ENCODE data around the gene MED26. TPM values are rescaled to one million over a fixed set of nuclear protein-coding genes. Genes with fewer than 3 reads are reported as not detected.

MED26 gene
- total and polyA plus RNA-seq, 9 of the 15 experiments (the other 6 are each of a cell fraction or from before 2014, with no cell fraction given), result 0.71 to 15.1 (median 6.2) TPM

GRCh38 chr19:16673231-16673630 is 45.2 kb upstream of the MED26 start (continued):
- TF ChIP-seq E4F1 (CRISPR knock-in tag; IDR thresholded peaks at IDR 0.05; ENCODE audit: borderline replicate concordance) (no peak), PURB (CRISPR knock-in tag; IDR thresholded peaks at IDR 0.05; ENCODE audit: low read depth) (no peak), DACH1 (IDR thresholded peaks at IDR 0.05; ENCODE audit: partially characterized antibody) (no peak), SMARCA4 (IDR thresholded peaks at IDR 0.05) (no peak)

DNA sequence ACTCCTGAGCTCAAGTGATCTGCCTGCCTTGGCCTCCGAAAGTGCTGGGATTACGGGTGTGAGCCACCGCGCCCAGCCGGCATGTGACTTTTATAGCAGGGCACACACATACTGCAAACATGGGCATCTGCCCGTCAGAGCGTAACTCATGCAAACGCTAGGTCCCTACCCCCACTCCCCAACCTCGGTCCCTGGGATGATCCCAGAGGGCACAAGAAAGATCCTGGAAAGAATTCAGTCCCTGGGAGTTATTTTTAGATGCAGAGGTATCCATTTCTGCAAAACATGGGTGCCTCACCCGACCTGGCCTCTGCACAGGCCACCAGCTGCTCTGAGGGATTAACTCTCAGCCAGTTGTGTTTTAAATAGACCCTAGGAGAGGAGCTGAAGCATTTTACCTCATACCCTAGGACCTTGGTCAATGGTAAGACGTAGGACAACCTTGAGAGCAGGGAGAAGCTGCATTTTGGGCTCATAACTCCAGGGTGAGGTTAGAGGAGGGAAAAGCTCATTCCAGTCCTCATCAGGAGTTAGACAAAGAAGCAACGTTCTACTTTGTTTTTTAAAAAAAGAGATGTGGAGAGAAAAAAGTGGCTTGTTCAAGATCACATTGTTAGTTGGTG is 43.8 kb upstream of the MED26 start:
- no peak overlapping the region for H3K27ac ChIP-seq (ENCODE audit: extremely low read depth, low read depth, low read length)
- no peaks in the 10 kb centered on the region for H3K27me3 ChIP-seq (ENCODE audit: control insufficient read depth in 2 of 2, insufficient read depth in 2 of 2, low read length in 2 of 2)
- TF ChIP-seq, protein P1, sequence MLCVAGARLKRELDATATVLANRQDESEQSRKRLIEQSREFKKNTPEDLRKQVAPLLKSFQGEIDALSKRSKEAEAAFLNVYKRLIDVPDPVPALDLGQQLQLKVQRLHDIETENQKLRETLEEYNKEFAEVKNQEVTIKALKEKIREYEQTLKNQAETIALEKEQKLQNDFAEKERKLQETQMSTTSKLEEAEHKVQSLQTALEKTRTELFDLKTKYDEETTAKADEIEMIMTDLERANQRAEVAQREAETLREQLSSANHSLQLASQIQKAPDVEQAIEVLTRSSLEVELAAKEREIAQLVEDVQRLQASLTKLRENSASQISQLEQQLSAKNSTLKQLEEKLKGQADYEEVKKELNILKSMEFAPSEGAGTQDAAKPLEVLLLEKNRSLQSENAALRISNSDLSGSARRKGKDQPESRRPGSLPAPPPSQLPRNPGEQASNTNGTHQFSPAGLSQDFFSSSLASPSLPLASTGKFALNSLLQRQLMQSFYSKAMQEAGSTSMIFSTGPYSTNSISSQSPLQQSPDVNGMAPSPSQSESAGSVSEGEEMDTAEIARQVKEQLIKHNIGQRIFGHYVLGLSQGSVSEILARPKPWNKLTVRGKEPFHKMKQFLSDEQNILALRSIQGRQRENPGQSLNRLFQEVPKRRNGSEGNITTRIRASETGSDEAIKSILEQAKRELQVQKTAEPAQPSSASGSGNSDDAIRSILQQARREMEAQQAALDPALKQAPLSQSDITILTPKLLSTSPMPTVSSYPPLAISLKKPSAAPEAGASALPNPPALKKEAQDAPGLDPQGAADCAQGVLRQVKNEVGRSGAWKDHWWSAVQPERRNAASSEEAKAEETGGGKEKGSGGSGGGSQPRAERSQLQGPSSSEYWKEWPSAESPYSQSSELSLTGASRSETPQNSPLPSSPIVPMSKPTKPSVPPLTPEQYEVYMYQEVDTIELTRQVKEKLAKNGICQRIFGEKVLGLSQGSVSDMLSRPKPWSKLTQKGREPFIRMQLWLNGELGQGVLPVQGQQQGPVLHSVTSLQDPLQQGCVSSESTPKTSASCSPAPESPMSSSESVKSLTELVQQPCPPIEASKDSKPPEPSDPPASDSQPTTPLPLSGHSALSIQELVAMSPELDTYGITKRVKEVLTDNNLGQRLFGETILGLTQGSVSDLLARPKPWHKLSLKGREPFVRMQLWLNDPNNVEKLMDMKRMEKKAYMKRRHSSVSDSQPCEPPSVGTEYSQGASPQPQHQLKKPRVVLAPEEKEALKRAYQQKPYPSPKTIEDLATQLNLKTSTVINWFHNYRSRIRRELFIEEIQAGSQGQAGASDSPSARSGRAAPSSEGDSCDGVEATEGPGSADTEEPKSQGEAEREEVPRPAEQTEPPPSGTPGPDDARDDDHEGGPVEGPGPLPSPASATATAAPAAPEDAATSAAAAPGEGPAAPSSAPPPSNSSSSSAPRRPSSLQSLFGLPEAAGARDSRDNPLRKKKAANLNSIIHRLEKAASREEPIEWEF (CRISPR knock-in tag; IDR thresholded peaks at IDR 0.05), result no peak
- TF ChIP-seq SRSF3 (IDR thresholded peaks at IDR 0.05; ENCODE audit: insufficient read depth, low read length) (no peak), GTF2E2 (tag; IDR thresholded peaks at IDR 0.05) (no peak), SPI1 (IDR thresholded peaks at IDR 0.05; ENCODE audit: borderline replicate concordance, low read depth, low read length) (no peak), SP2 (IDR thresholded peaks at IDR 0.05; ENCODE audit: extremely low read depth, low read depth, low read length, poor library complexity, severe bottlenecking) (no peak), POLR2G (IDR thresholded peaks at IDR 0.05; ENCODE audit: low read depth, low read length) (no peak)
- no peak overlapping the region for H3K4me3 ChIP-seq
- CTCF ChIA-PET (ENCODE audit: low intra/inter-chr PET ratio), result no interaction called here
- H3K4me2 ChIP-seq (ENCODE audit: insufficient read depth, low read length), result no peak overlapping the region
- no peak for DNase-seq (ENCODE audit: extremely low read depth in 1 of 4, low spot score in 3 of 4)
- POLR2A ChIA-PET, result no interaction called here
- H2AFZ ChIP-seq (ENCODE audit: low read depth, low read length), result no peak overlapping the region
- no peaks in the 10 kb centered on the region for H3K9me1 ChIP-seq (ENCODE audit: control insufficient read depth, insufficient read depth, low read length)
- H3K36me3 ChIP-seq (ENCODE audit: control insufficient read depth, insufficient read depth, low read length), result no peaks in the 10 kb centered on the region
- intact Hi-C loops (cut with micrococcal nuclease), result no loop called here
- H3K79me2 ChIP-seq (ENCODE audit: control insufficient read depth, insufficient read depth, low read length), result no peaks in the 10 kb centered on the region
- in situ Hi-C loops (cut with MboI), result no loop called here
- 47% methylated on average over 12 of the region's 12 CpGs for WGBS (ENCODE audit: insufficient coverage, low coverage, missing lambda C conversion rate)
- no peaks in the 10 kb centered on the region for H3K9me3 ChIP-seq (replicated peaks; ENCODE audit: control insufficient read depth, insufficient read depth, low read depth, low read length)
- ATAC-seq, result no peak
- H4K20me1 ChIP-seq (replicated peaks; ENCODE audit: control insufficient read depth, insufficient read depth, low read length), result no peaks in the 10 kb centered on the region
- no peak overlapping the region for H3K9ac ChIP-seq (ENCODE audit: insufficient read depth in 1 of 2, low read depth in 2 of 2, low read length in 2 of 2)
- FAIRE-seq, result no peak
- BruUV-seq (replicated peaks), result no TSS peak
- no peaks in the 10 kb centered on the region for H3K4me1 ChIP-seq (replicated peaks in 1 of 2; ENCODE audit: control insufficient read depth in 2 of 2, insufficient read depth in 2 of 2, low read length in 2 of 2)

All from K562 (cell line).